Liver (tissue), 3 donors: ENCODE data around the gene FARP1.

Experiments
- ATF3 ChIP-seq: IDR thresholded peaks from 2 replicates; pipeline ENCODE4 v1.6.1; 2016; ENCODE audit warnings: antibody characterized with exemption
- CTCF ChIP-seq: fragments of 150-350 bp; IDR thresholded peaks from 2 replicates; pipeline ENCODE4 v1.5.1; 2017; ENCODE audit warnings: improper control_type of control experiment, low read depth, low read length; ENCODE audit not compliant: missing input control
- FOXA1 ChIP-seq: IDR thresholded peaks from 2 replicates; pipeline ENCODE4 v1.6.1; 2016; ENCODE audit warnings: antibody characterized with exemption
- FOXA2 ChIP-seq: IDR thresholded peaks from 2 replicates; pipeline ENCODE4 v1.6.1; 2016; ENCODE audit warnings: antibody characterized with exemption
- GABPA ChIP-seq, 2 donors: IDR thresholded peaks in 1 of 2; conservative IDR thresholded peaks in 1 of 2; 2 replicates each; pipeline ENCODE4 v1.6.1; 2016; ENCODE audit warnings: antibody characterized with exemption in 2 of 2, mild to moderate bottlenecking in 1 of 2, moderate library complexity in 1 of 2
- HNF4G ChIP-seq: IDR thresholded peaks from 2 replicates; pipeline ENCODE4 v1.6.1; 2016; ENCODE audit warnings: antibody characterized with exemption
- JUND ChIP-seq, 2 donors: IDR thresholded peaks; 2 replicates each; pipeline ENCODE4 v1.6.1; 2016; ENCODE audit warnings: antibody characterized with exemption in 2 of 2
- RAD21 ChIP-seq, 2 donors: IDR thresholded peaks; 2 replicates each; pipeline ENCODE4 v1.6.1; 2016; ENCODE audit warnings: antibody characterized with exemption in 2 of 2, mild to moderate bottlenecking in 2 of 2
- RXRA ChIP-seq, 2 donors: IDR thresholded peaks; 2 replicates each; pipeline ENCODE4 v1.6.1; 2017 to 2018; ENCODE audit warnings: antibody characterized with exemption in 2 of 2, mild to moderate bottlenecking in 1 of 2
- SP1 ChIP-seq: IDR thresholded peaks from 2 replicates; pipeline ENCODE4 v1.6.1; 2018; ENCODE audit warnings: antibody characterized with exemption, mild to moderate bottlenecking
- TAF1 ChIP-seq: conservative IDR thresholded peaks from 2 replicates; pipeline ENCODE4 v1.6.1; 2016; ENCODE audit warnings: antibody characterized with exemption, mild to moderate bottlenecking
- TF ChIP-seq, protein P1 (sequence below): IDR thresholded peaks from 2 replicates; pipeline ENCODE4 v1.6.1; 2016; ENCODE audit warnings: antibody characterized with exemption
- TF ChIP-seq, protein P2 (sequence below): IDR thresholded peaks from 2 replicates; pipeline ENCODE4 v1.6.1; 2016; ENCODE audit warnings: antibody characterized with exemption
- TF ChIP-seq, protein P3 (sequence below): IDR thresholded peaks from 2 replicates; pipeline ENCODE4 v1.6.1; 2016; ENCODE audit warnings: antibody characterized with exemption, mild to moderate bottlenecking
- donor health status: healthy.
- donor health status: healthy.

DNA sequence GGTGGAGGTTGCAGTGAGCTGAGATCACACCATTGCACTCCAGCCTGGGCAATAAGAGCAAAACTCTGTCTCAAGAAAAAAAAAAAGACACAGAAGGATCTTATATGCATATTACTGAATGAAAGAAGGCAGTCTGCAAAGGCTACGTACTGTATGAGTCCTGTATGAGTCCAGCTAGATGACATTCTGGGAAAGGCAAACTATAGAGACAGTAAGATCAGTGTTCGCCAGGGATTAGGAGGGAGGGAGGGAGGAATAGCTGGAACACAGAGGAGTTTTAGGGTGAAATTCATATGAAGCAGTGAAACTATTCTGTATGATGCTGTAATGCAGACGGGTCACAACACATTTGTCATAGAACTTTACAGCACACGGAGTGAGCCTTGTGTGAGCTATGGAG, 200.1 kb downstream of the FARP1 start:
- TF ChIP-seq, protein P1, sequence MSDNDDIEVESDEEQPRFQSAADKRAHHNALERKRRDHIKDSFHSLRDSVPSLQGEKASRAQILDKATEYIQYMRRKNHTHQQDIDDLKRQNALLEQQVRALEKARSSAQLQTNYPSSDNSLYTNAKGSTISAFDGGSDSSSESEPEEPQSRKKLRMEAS: no peak
- TF ChIP-seq CTCF (no peak), SP1 (no peak), RAD21 (IDR thresholded peaks at IDR 0.05) (no peak), FOXA1 (no peak), HNF4G (no peak), RXRA (IDR thresholded peaks at IDR 0.05) (no peak), FOXA2 (no peak), JUND (IDR thresholded peaks at IDR 0.05) (no peak), TAF1 (no peak), GABPA (IDR thresholded peaks at IDR 0.05 in 1 of 2, conservative IDR thresholded peaks at IDR 0.05 in 1 of 2) (no peak), ATF3 (no peak)
- TF ChIP-seq, protein P2, sequence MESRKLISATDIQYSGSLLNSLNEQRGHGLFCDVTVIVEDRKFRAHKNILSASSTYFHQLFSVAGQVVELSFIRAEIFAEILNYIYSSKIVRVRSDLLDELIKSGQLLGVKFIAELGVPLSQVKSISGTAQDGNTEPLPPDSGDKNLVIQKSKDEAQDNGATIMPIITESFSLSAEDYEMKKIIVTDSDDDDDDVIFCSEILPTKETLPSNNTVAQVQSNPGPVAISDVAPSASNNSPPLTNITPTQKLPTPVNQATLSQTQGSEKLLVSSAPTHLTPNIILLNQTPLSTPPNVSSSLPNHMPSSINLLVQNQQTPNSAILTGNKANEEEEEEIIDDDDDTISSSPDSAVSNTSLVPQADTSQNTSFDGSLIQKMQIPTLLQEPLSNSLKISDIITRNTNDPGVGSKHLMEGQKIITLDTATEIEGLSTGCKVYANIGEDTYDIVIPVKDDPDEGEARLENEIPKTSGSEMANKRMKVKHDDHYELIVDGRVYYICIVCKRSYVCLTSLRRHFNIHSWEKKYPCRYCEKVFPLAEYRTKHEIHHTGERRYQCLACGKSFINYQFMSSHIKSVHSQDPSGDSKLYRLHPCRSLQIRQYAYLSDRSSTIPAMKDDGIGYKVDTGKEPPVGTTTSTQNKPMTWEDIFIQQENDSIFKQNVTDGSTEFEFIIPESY: no peak
- TF ChIP-seq, protein P3, sequence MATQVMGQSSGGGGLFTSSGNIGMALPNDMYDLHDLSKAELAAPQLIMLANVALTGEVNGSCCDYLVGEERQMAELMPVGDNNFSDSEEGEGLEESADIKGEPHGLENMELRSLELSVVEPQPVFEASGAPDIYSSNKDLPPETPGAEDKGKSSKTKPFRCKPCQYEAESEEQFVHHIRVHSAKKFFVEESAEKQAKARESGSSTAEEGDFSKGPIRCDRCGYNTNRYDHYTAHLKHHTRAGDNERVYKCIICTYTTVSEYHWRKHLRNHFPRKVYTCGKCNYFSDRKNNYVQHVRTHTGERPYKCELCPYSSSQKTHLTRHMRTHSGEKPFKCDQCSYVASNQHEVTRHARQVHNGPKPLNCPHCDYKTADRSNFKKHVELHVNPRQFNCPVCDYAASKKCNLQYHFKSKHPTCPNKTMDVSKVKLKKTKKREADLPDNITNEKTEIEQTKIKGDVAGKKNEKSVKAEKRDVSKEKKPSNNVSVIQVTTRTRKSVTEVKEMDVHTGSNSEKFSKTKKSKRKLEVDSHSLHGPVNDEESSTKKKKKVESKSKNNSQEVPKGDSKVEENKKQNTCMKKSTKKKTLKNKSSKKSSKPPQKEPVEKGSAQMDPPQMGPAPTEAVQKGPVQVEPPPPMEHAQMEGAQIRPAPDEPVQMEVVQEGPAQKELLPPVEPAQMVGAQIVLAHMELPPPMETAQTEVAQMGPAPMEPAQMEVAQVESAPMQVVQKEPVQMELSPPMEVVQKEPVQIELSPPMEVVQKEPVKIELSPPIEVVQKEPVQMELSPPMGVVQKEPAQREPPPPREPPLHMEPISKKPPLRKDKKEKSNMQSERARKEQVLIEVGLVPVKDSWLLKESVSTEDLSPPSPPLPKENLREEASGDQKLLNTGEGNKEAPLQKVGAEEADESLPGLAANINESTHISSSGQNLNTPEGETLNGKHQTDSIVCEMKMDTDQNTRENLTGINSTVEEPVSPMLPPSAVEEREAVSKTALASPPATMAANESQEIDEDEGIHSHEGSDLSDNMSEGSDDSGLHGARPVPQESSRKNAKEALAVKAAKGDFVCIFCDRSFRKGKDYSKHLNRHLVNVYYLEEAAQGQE: no peak
